A673 (cell line): Measurements from ENCODE around the gene DNAJC10. TPM values are rescaled to one million over a fixed set of nuclear protein-coding genes. Genes with fewer than 3 reads are reported as not detected.

Experiments
- BruUV-seq: library from RNA; stranded (reverse); fragments of 400-500 nt; replicated peaks from 2 replicates; lab custom pipeline; 2021; lab: Mats Ljungman, UMichigan
- CTCF ChIA-PET: fragments of 300-600 bp; sonication (Branson Sonifier 250); formaldehyde crosslinking; loops from one replicate; lab custom pipeline; 2022; ENCODE audit warnings: antibody characterized with exemption; lab: Charles Lee
- POLR2A ChIA-PET: fragments of 300-600 bp; sonication (Branson Sonifier 250); formaldehyde crosslinking; loops from one replicate; lab custom pipeline; 2022; ENCODE audit warnings: antibody characterized with exemption; ENCODE audit not compliant: low non-redundant PET; lab: Charles Lee
- DNase-seq: peaks from one replicate; pipeline ENCODE4 v3.0.0-alpha.2; 2015; ENCODE audit warnings: low spot score
- H3K27ac ChIP-seq: fragments of 200-600 bp; sonication (generic); 2 replicates; pipeline ENCODE4 v1.5.1; 2016; ENCODE audit warnings: mixed run types, low read depth, mild to moderate bottlenecking, mixed read lengths, antibody characterized with exemption, low read length; ENCODE audit not compliant: poor library complexity, severe bottlenecking
- H3K27me3 ChIP-seq: fragments of 200-600 bp; sonication (generic); replicated peaks from 2 replicates; pipeline ENCODE4 v1.6.1; 2017; ENCODE audit warnings: mixed run types, low read depth, mild to moderate bottlenecking, mixed read lengths, antibody characterized with exemption, low read length; ENCODE audit not compliant: insufficient read depth, poor library complexity
- H3K36me3 ChIP-seq: fragments of 200-600 bp; sonication (generic); 2 replicates; pipeline ENCODE4 v1.6.1; 2016; ENCODE audit warnings: mixed run types, mild to moderate bottlenecking, mixed read lengths, antibody characterized with exemption, low read length; ENCODE audit not compliant: insufficient read depth, poor library complexity, severe bottlenecking
- H3K4me1 ChIP-seq: fragments of 200-600 bp; sonication (generic); 2 replicates; pipeline ENCODE4 v1.6.1; 2017; ENCODE audit warnings: mixed run types, mild to moderate bottlenecking, mixed read lengths, antibody characterized with exemption, low read length; ENCODE audit not compliant: insufficient read depth, poor library complexity, severe bottlenecking
- H3K4me3 ChIP-seq: fragments of 200-600 bp; sonication (generic); 2 replicates; pipeline ENCODE4 v1.5.1; 2016; ENCODE audit warnings: low read depth, mixed run types, mild to moderate bottlenecking, mixed read lengths, low read length; ENCODE audit not compliant: poor library complexity, severe bottlenecking
- H3K9me3 ChIP-seq: fragments of 200-600 bp; sonication (generic); 2 replicates; pipeline ENCODE4 v1.6.1; 2016; ENCODE audit warnings: mixed run types, low read depth, mild to moderate bottlenecking, mixed read lengths, antibody characterized with exemption, low read length; ENCODE audit not compliant: poor library complexity, severe bottlenecking
- CTCF ChIP-seq: fragments of 300-800, 200-600 bp; sonication (generic); conservative IDR thresholded peaks from 2 replicates; pipeline ENCODE4 v1.5.1; 2017; ENCODE audit warnings: low read depth, mild to moderate bottlenecking, antibody characterized with exemption, low read length, moderate library complexity, mixed read lengths
- EZH2 ChIP-seq: fragments of 200-600 bp; sonication (generic); IDR thresholded peaks from 2 replicates; pipeline ENCODE4 v1.6.1; 2017; ENCODE audit warnings: borderline replicate concordance, low read depth, mild to moderate bottlenecking, mixed read lengths, antibody characterized with exemption, low read length; ENCODE audit not compliant: poor library complexity, severe bottlenecking
- intact Hi-C: fragments of 100-400 bp; cut with micrococcal nuclease; formaldehyde crosslinking; loops from one replicate; pipeline ENCODE4 v1.10.0; 2022; ENCODE audit not compliant: unreplicated experiment
- total RNA-seq: library from RNA; stranded (reverse); gene quantifications from 2 replicates; pipeline ENCODE4 v1.2.3, GENCODE V29; 2021

Gene DNAJC10
- total RNA-seq, 1 experiment from 2014 or later, result 101 TPM

- CTCF ChIA-PET, result no interaction called here
- no peak for TF ChIP-seq EZH2
- no peak for TF ChIP-seq CTCF
- Histone ChIP-seq H3K4me1 (no peaks in the 10 kb centered on the region), H3K4me3 (no peak overlapping the region), H3K36me3 (no peaks in the 10 kb centered on the region), H3K9me3 (no peaks in the 10 kb centered on the region), H3K27me3 (no peaks in the 10 kb centered on the region), H3K27ac (no peak overlapping the region)
- POLR2A ChIA-PET, result no interaction called here
- no peak for DNase-seq
- no TSS peak for BruUV-seq
- intact Hi-C loops, result no loop called here
Observed at GRCh38 chr2:182807319-182807718, 91.3 kb downstream of the DNAJC10 start.

- H3K9me3 ChIP-seq, result no peaks in the 10 kb centered on the region
- ChIA-PET POLR2A (no interaction called here), CTCF (no interaction called here)
- H3K4me1 ChIP-seq, result no peaks in the 10 kb centered on the region
- TF ChIP-seq CTCF (no peak), EZH2 (no peak)
- no peak for DNase-seq
- H3K4me3 ChIP-seq, result no peak overlapping the region
- no TSS peak for BruUV-seq
- no peaks in the 10 kb centered on the region for H3K27me3 ChIP-seq
- intact Hi-C loops, result no loop called here
- H3K27ac ChIP-seq, result no peak overlapping the region
- no peaks in the 10 kb centered on the region for H3K36me3 ChIP-seq
Observed at GRCh38 chr2:182810087-182810486, 94.0 kb downstream of the DNAJC10 start.

- POLR2A ChIA-PET, result interaction anchor here (0.7 kb wide), 1 partner anchor 362 kb away, joined by 3 read pairs; no protein-coding TSS in a partner anchor
- Histone ChIP-seq H3K4me1 (peaks cover 29% of the 10 kb centered on the region), H3K27me3 (no peaks in the 10 kb centered on the region), H3K27ac (no peak overlapping the region), H3K9me3 (no peaks in the 10 kb centered on the region), H3K4me3 (no peak overlapping the region), H3K36me3 (no peaks in the 10 kb centered on the region)
- BruUV-seq, result no TSS peak
- intact Hi-C loops, result no loop called here
- CTCF ChIA-PET, result no interaction called here
- DNase-seq, result no peak
- TF ChIP-seq EZH2 (no peak), CTCF (no peak)
Observed at GRCh38 chr2:182814380-182814779, 98.3 kb downstream of the DNAJC10 start.
